ENCODE results near the gene ERCC6L2.

ERCC6L2 gene

DNA sequence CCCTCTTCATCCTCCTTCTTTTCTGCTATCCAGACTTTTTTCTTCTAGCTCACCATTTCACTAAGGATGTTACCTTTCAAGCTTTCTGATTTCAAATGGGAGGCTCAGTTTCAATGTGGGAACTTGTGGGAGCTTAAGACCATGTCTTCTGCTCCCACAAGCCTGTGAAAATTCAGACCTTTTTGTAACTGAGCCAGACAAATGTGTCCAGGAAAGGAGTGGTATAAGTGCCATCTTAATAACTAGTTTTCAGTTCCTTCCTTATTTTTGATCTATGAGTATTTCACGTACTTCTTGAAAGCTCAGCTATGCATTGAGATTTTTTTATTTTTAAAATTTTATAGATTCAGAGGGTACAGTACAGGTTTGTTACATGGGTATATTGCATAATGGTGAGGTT lies 4.6 kb upstream of the ERCC6L2 start:
- DNase-seq: no peak

DNA sequence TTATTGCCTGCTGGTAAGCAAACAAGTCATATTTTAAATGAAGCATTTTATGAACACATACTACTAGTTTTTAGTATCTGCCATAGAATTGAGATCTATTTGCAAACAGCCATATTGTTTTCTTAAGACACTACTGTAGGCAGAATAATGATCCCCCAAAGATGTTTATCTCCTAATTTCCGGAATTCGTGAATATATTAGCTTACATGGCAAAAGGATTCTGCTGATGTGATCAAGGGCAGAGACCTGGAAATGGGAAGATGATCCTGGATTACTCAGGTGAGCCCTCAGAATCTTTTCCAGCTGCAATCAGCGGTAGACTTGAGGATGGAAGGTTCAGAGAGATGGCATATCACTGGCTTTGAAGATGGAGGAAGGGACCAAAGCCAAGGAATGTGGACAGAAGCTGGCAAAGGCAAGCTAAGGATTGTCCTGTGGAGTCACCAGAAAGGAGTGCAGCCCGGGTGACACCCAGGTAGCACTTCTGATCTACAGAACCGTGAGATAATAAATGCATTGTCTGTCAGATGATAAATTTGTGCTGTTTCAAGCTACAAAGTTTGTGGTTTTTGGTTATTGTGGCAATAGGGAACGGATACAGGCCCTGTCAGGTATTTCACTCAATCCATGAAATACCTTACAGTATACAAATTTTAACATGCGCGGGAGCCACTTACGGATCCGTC lies 1.0 kb upstream of the ERCC6L2 start:
- DNase-seq: no peak

GRCh38 chr9:95874989-95875304 lies 544 bp upstream of the ERCC6L2 start:
- DNase-seq: peak; percentile 63

DNA sequence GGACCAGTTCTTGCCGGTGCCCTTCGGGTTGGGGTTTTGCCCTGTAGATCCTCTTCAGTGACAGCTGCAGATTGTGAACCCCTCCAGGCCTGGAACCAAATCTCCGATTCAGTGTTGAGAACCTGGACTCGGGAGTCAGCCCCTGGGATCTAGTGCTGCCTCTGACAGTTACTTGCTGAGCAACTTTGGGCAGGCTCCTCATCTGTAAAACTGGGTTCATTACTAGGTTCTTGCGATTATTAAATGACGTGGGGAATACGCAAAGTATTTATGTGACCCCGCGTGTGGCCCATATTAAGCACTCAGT lies 600 bp downstream of the ERCC6L2 start:
- DNase-seq: no peak

- DNase-seq: no peak
These were observed 1.1 kb downstream of the ERCC6L2 start for GRCh38 chr9:95876595-95876994.

- no peak for DNase-seq
These were observed 2.5 kb downstream of the ERCC6L2 start for GRCh38 chr9:95877984-95878383.

- no peak for DNase-seq
These were observed 4.1 kb downstream of the ERCC6L2 start for GRCh38 chr9:95879591-95879990.

DNA sequence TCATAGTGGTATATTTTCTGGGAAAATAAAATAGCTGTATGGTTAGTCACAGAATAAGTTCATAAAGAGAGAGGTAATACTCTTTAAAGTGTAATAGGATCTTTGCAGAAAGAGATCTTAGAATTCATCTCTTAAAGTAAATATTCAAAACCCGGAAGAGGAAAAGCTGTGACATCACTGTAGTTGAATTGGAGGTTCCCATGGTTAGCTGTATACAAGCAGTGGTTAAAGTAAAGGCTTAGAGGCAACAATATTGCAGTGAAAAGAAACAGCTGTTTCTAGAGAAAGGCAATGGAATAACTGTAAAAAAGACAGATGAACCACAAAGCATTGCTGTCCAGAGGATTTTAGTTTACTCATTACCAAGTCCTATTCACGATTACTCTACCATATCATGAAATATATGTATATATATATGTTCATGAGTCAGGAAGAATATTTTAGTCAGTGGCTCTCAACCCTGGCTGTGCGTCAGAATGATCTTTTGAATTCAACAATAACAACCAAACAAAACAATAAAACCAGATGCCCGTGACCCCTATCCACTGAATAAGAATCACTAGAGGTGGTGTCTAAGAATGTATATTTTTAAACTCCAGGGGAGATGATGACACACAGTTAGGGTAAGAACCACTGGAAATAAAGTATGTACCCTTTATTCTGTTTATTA lies 4.7 kb downstream of the ERCC6L2 start:
- no peak for DNase-seq

- DNase-seq: no peak
These were observed 12.5 kb downstream of the ERCC6L2 start for GRCh38 chr9:95887926-95888497.

- DNase-seq: no peak
These were observed 15.1 kb downstream of the ERCC6L2 start for GRCh38 chr9:95890594-95890993.

- no peak for DNase-seq
These were observed 15.7 kb downstream of the ERCC6L2 start for GRCh38 chr9:95891067-95891671.

DNA sequence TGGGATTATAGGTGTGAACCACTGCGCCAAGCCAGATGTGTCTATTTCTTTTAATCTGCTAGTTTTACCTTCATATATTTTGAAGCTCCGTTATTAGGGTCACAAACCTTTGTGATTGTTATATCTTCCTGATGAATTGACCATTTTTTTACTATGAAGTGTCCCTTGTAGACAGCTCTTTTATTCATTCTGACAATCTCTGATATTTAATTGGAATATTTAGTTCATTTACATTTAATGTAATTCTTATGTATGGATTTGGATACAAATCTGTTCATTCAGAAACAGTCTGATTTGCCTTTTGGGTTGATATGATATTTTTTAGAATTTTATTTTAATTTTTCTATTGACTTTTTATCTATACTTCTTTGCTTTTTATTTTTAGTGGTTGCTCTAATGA lies 17.2 kb downstream of the ERCC6L2 start:
- DNase-seq: no peak

DNA sequence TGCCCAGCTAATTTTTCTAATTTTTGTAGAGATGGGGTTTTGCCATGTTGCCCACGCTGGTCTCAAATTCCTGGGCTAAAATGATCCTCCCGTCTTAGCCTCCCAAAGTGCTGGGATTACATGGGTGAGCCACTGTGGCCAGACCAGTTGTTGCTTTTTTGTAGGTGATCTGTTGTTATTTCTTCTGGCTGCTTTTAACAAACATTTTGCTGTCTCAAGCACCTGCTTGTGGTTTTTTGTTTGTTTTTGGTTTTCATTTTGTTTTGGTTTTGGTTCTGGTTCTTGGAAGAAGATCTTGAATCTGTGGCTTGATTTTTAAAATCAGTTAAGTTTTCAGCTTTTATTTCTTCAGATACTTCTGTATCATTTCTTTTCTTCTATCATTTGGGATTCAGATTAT lies 21.1 kb downstream of the ERCC6L2 start:
- DNase-seq: no peak

DNA sequence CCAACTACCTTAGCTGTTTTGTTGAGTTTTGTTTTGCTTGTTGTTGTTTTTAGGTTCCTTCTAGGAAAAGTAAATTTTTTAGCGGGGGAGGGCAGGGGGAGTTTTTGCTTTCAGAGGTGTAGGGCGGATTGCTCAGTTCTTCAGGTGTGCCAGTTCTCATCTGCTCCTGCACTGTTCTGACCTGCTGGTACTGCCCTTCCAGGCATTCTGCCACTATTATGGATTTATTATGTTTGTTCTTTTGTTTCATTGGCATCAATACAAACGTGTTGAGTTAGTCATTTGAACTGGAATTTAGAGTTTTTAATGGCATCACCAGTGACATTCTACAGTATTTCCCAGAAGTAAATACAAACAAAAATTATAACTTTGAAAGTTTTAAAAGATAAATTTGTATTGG lies 26.0 kb downstream of the ERCC6L2 start:
- DNase-seq: no peak

DNA sequence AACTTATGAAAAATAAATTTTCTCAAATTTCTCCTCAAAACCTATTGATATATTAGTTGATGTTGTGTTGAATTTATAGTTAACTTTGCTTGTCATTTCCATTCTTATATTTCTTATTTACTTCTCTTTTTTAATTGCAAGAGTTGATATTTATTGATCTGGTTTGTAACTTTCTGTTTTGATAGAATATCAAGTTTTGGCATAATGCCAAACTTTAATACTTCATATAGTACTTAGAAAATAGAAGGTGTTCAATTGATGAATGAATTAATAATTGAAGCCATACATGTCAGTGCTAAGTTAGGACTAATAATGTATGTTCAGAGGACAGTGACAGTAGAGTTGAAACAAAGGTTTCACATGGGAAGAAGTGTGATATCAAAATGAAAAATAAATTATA lies 27.9 kb downstream of the ERCC6L2 start:
- no peak for DNase-seq

DNA sequence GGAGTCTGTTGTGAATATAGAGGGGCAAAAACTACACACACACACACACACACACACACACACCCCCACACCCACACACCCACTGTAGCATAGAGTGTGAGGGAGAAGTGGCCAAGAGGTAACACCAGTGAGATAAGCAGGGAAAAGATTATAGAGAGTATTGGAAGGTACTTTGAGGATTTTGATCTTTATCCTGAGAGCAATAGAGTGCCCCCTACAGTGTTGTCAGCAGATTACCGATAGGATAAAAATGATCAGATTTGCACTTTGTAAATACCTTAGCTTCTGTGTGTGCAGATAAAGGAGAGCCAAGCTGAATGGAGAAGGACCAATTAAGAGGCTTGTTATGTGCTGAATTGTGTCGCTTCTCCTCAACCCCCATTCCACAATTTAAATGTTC lies 32.3 kb downstream of the ERCC6L2 start:
- no peak for DNase-seq

- DNase-seq: no peak
These were observed 34.7 kb downstream of the ERCC6L2 start for GRCh38 chr9:95910023-95910707.

DNA sequence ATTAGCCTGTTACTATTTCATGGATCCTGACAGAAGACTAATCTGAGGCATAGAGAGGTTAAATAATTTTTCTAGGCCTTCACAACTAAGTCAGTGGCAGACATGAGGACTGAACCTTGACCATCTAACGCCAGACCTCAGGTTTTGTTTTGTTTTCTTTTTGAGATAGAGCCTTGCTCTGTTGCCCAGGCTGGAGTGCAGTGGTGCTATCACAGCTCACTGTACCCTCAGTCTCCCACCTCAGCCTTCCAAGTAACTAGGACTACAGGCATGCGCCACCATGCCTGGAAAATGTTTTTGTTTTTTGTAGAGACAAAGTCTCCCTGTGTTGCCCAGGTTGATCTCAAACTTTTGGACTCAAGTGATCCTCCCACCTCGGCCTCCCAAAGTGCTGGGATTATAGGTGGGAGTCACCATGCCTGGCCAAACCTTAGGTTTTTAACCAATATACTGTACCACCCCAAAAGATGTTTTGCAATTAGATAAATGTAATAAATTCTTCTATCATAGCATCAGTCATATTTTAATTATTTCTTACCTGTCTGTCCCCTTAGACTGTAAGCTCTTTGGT lies 35.4 kb downstream of the ERCC6L2 start:
- no peak for DNase-seq

DNA sequence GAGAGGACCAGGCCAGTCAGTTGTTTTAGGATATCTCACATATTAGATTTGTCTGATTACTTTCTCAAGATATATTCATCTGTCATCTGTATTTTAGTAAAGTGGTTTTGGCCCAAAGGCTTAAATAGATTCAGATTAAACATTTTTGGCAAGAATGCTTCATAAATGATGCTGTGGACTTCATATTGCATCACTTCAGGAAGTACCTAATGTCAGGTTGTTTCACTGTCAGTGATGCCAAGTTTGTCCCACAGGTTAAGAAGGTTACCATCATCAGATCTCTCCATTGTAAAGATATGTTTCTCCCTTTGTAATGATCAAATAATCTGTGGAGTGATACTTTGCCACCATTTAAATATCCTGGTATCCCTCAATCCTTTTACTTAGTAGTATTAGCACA lies 37.3 kb downstream of the ERCC6L2 start:
- DNase-seq: no peak

GRCh38 chr9:95920017-95920416 lies 44.5 kb downstream of the ERCC6L2 start:
- DNase-seq: no peak

DNA sequence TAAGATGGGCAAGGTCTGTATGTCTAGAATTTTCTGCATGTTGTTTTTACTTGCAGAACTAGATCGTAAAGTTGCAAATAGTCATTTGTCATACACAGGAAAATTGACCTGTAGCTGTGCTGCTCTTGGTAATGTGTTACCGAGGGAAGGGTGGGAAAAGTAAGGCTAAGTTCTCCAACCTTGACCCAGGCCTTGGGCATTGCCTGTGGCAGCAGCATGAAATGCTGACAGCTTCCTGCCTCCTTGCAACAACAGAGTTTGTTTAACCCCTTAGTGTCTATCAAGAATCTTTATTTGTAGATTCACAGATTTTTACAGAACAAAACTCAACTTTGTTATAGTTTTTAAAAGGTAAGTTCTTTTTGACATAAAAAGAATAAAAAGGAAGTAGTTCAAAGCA lies 48.3 kb downstream of the ERCC6L2 start:
- DNase-seq: no peak

DNA sequence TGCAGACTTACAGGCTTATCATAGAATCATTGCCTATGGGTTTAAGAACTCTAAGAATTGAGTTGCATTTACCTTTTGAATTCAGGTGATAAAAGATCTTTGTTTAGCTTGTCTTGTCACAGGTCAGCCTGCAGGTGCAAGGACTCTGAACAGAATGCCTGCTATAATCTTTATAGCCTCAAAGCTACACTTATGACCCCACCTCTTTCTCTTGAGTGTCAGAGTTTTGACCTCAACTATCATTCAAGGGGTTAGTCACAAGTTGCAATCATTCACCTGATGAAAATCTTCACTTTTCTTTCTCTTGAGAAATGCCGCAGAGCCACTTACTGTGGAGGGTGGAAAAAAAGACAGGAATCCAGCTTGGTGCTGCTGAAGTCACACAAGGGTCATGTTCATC lies 49.5 kb downstream of the ERCC6L2 start:
- no peak for DNase-seq

DNA sequence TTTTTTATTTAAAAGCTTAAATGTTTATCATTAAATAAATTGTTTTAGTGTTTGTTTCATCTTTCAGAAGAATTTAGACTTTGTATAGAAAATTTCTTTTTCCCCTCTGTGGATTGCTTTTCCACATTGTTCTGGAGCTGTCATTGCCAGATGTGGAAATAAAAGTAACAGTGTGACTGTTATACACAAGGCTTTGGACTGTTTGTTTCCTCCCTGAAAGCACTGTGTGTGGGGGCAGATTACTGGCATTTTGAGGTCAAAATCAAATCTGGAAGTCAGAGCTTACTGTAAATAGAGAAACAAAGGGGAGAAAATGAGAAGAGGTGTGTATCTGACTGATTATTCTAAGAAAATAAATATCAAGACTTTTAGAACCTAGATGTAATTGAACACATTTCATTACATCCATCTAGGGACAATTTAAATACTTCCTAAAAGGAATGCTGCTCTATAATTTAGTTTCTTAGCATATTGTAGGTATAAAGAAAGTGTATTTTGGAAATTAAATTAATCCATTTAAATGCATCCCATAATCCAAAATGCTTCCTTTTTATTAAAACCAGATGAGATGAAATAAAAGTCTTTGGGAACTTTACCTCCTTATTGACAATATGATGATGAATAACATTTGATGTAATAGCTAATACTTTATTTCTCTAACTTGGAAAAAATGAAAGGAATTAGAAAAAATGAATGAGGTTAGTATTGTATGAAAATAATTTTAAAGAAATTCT lies 51.9 kb downstream of the ERCC6L2 start:
- no peak for DNase-seq
